Measurements from ENCODE around the gene TNRC6C. TPM values are rescaled to one million over a fixed set of nuclear protein-coding genes. Genes with fewer than 3 reads are reported as not detected.

TNRC6C gene
- total RNA-seq, 1 donor from 2014 or later: 31.1 TPM

GRCh38 chr17:78144736-78145641 is 186.5 kb downstream of the TNRC6C start:
- intact Hi-C loops (cut with micrococcal nuclease): no loop called here

- intact Hi-C loops (cut with micrococcal nuclease): no loop called here
Observed at GRCh38 chr17:78146471-78146869, 188.0 kb downstream of the TNRC6C start.

- intact Hi-C loops (cut with micrococcal nuclease): no loop called here
Observed at GRCh38 chr17:78146881-78147280, 188.4 kb downstream of the TNRC6C start.

- intact Hi-C loops (cut with micrococcal nuclease): no loop called here
Observed at GRCh38 chr17:78147315-78147998, 189.0 kb downstream of the TNRC6C start.

GRCh38 chr17:78148286-78149016 is 189.9 kb downstream of the TNRC6C start:
- intact Hi-C loops (cut with micrococcal nuclease): no loop called here

- intact Hi-C loops (cut with micrococcal nuclease): no loop called here
Observed at GRCh38 chr17:78151514-78152008, 193.1 kb downstream of the TNRC6C start.

GRCh38 chr17:78154903-78155811 is 196.7 kb downstream of the TNRC6C start:
- intact Hi-C loops (cut with micrococcal nuclease): no loop called here

Other genes starting within 250 kb of the TNRC6C start
- gene TMC6, start 170.1 kb downstream of the TNRC6C start, total RNA-seq: 580 and 586 TPM in 2 replicates
- 411 and 412 TPM in 2 replicates for gene TMC8, start 172.1 kb downstream of the TNRC6C start, total RNA-seq
- not detected in 2 replicates for gene C17orf99, start 187.7 kb downstream of the TNRC6C start, total RNA-seq
- 110 and 112 TPM in 2 replicates for gene SYNGR2, start 209.9 kb downstream of the TNRC6C start, total RNA-seq
- 50.4 and 52.5 TPM in 2 replicates for gene TK1, start 228.3 kb downstream of the TNRC6C start, total RNA-seq
- 15.7 and 17.4 TPM in 2 replicates for gene AFMID, start 228.7 kb downstream of the TNRC6C start, total RNA-seq

Measured in T-helper 1 cell treated with Interleukin-12 subunit alpha and Interleukin-12 subunit beta and Interleukin-4 antibody, amounts not matched to agents 30 ng/mL and 1 ng/mL, for 36 hours (primary cell).